ENCODE measurements around the gene PRF1. TPM values are rescaled to one million over a fixed set of nuclear protein-coding genes. Genes with fewer than 3 reads are reported as not detected.

PRF1 gene
- total RNA-seq, 1 experiment from 2014 or later = 6.4 TPM

GRCh38 chr10:70590655-70591416 lies 11.7 kb downstream of the PRF1 start:
- no peak for DNase-seq (ENCODE audit: low read depth, low spot score)
- no peaks in the 10 kb centered on the region for H3K79me2 ChIP-seq (ENCODE audit: insufficient read depth, low read length)
- intact Hi-C loops (cut with micrococcal nuclease) = no loop called here
- TF ChIP-seq SRF (IDR thresholded peaks at IDR 0.05; ENCODE audit: low read depth) = no peak
- TF ChIP-seq TCF7L2 (IDR thresholded peaks at IDR 0.05; ENCODE audit: borderline replicate concordance, extremely low read depth, insufficient read depth, insufficient read length) = no peak
- no peak for TF ChIP-seq JUND (IDR thresholded peaks at IDR 0.05)
- H3K36me3 ChIP-seq (ENCODE audit: control insufficient read depth in 1 of 2, insufficient read depth in 2 of 2, low read length in 2 of 2) = no peaks in the 10 kb centered on the region
- H2AFZ ChIP-seq (ENCODE audit: low read depth, low read length, poor library complexity, severe bottlenecking) = no peak overlapping the region
- BruUV-seq (replicated peaks) = no TSS peak
- ChIA-PET CTCF (no interaction called here), POLR2A (no interaction called here), RAD21 (ENCODE audit: low non-redundant PET in 1 of 2, low total read pairs in 2 of 2, uncharacterized antibody in 2 of 2, unreplicated experiment in 2 of 2) (interaction anchor here in 1 of 2 experiments (1.1 kb wide), 1 partner anchor 13 kb away, joined by 3 read pairs; no protein-coding TSS in a partner anchor)
- no peak overlapping the region for H3K4me3 ChIP-seq (replicated peaks in 1 of 2; ENCODE audit: low read depth in 1 of 2, low read length in 2 of 2)
- no peaks in the 10 kb centered on the region for H3K27me3 ChIP-seq (ENCODE audit: insufficient read depth, low read length)
- H4K20me1 ChIP-seq (ENCODE audit: insufficient read depth) = no peaks in the 10 kb centered on the region
- H3K4me2 ChIP-seq (ENCODE audit: low read length) = no peak overlapping the region
- no peaks in the 10 kb centered on the region for H3K9me2 ChIP-seq (ENCODE audit: insufficient read depth)
- H3K4me1 ChIP-seq (ENCODE audit: control insufficient read depth in 1 of 2, insufficient read depth in 2 of 2, low read length in 2 of 2) = peaks cover 32 to 84% of the 10 kb centered on the region in 2 experiments
- H3K9me3 ChIP-seq (ENCODE audit: control insufficient read depth in 1 of 2, insufficient read depth in 1 of 2, low read depth in 1 of 2, low read length in 2 of 2) = no peaks in the 10 kb centered on the region
- no peak overlapping the region for H3K9ac ChIP-seq (ENCODE audit: low read length)
- no peak for ATAC-seq
- H3K27ac ChIP-seq (ENCODE audit: low read depth, low read length) = no peak overlapping the region

GRCh38 chr10:70589762-70590654 lies 12.5 kb downstream of the PRF1 start:
- Histone ChIP-seq H3K27me3 (ENCODE audit: insufficient read depth, low read length) (no peaks in the 10 kb centered on the region), H3K9ac (ENCODE audit: low read length) (no peak overlapping the region), H3K9me3 (ENCODE audit: control insufficient read depth in 1 of 2, insufficient read depth in 1 of 2, low read depth in 1 of 2, low read length in 2 of 2) (no peaks in the 10 kb centered on the region), H3K27ac (ENCODE audit: low read depth, low read length) (no peak overlapping the region), H3K36me3 (ENCODE audit: control insufficient read depth in 1 of 2, insufficient read depth in 2 of 2, low read length in 2 of 2) (no peaks in the 10 kb centered on the region), H3K4me2 (ENCODE audit: low read length) (no peak overlapping the region), H3K4me3 (replicated peaks in 1 of 2; ENCODE audit: low read depth in 1 of 2, low read length in 2 of 2) (no peak overlapping the region), H3K9me2 (ENCODE audit: insufficient read depth) (no peaks in the 10 kb centered on the region), H3K79me2 (ENCODE audit: insufficient read depth, low read length) (no peaks in the 10 kb centered on the region), H4K20me1 (ENCODE audit: insufficient read depth) (no peaks in the 10 kb centered on the region), H3K4me1 (ENCODE audit: control insufficient read depth in 1 of 2, insufficient read depth in 2 of 2, low read length in 2 of 2) (peaks cover 32 to 84% of the 10 kb centered on the region in 2 experiments), H2AFZ (ENCODE audit: low read depth, low read length, poor library complexity, severe bottlenecking) (no peak overlapping the region)
- no TSS peak for BruUV-seq (replicated peaks)
- ChIA-PET POLR2A (no interaction called here), CTCF (no interaction called here), RAD21 (ENCODE audit: low non-redundant PET in 1 of 2, low total read pairs in 2 of 2, uncharacterized antibody in 2 of 2, unreplicated experiment in 2 of 2) (no interaction called here)
- intact Hi-C loops (cut with micrococcal nuclease) = no loop called here
- no peak for ATAC-seq
- no peak for DNase-seq (ENCODE audit: low read depth, low spot score)
- TF ChIP-seq FOSL1 (IDR thresholded peaks at IDR 0.05; ENCODE audit: low read depth) (no peak), RAD21 (IDR thresholded peaks at IDR 0.05; ENCODE audit: low read depth) (no peak), EZH2 (IDR thresholded peaks at IDR 0.05) (no peak), CEBPB (IDR thresholded peaks at IDR 0.05; ENCODE audit: low read depth) (no peak), SRF (IDR thresholded peaks at IDR 0.05; ENCODE audit: low read depth) (no peak), ELF1 (IDR thresholded peaks at IDR 0.05; ENCODE audit: borderline replicate concordance, low read depth) (no peak), MAX (IDR thresholded peaks at IDR 0.05) (no peak), POLR2AphosphoS5 (IDR thresholded peaks at IDR 0.05; ENCODE audit: low read depth, low read length) (no peak), TCF7L2 (IDR thresholded peaks at IDR 0.05; ENCODE audit: borderline replicate concordance, extremely low read depth, insufficient read depth, insufficient read length) (no peak), CBX3 (IDR thresholded peaks at IDR 0.05; ENCODE audit: low read depth) (no peak), ZNF274 (IDR thresholded peaks at IDR 0.05; ENCODE audit: low read depth, low read length) (no peak), YY1 (IDR thresholded peaks at IDR 0.05; ENCODE audit: extremely low read depth, insufficient replicate concordance, low read depth, low read length) (no peak), SIN3A (IDR thresholded peaks at IDR 0.05; ENCODE audit: low read depth) (no peak), REST (IDR thresholded peaks at IDR 0.05; ENCODE audit: low read depth) (no peak)
